Activated T-cell treated with anti-CD3 and anti-CD28 coated beads, Interleukin-2, amount 50 U/mL, for 24 hours (primary cell): ENCODE data around the gene SMG7.
A peak's percentile ranks its signal among the peaks of the same experiment; 100 is the strongest.

Experiments used
- DNase-seq: peaks from one replicate; pipeline ENCODE4 v3.0.0-alpha.2; 2020
- H3K27ac Mint-ChIP-seq: 2 replicates; pipeline ENCODE4 v1.8.0; 2020; ENCODE audit warnings: mild to moderate bottlenecking, mixed read lengths
- H3K27me3 Mint-ChIP-seq: 2 replicates; pipeline ENCODE4 v1.8.0; 2020; ENCODE audit warnings: mixed read lengths
- H3K36me3 Mint-ChIP-seq: 2 replicates; pipeline ENCODE4 v1.8.0; 2020; ENCODE audit warnings: low read depth, mixed read lengths
- H3K4me1 Mint-ChIP-seq: 2 replicates; pipeline ENCODE4 v1.8.0; 2020; ENCODE audit warnings: low read depth, mixed read lengths
- H3K4me3 Mint-ChIP-seq: 2 replicates; pipeline ENCODE4 v1.8.0; 2020; ENCODE audit warnings: mild to moderate bottlenecking, moderate library complexity, mixed read lengths
- H3K9me3 Mint-ChIP-seq: 2 replicates; pipeline ENCODE4 v1.8.0; 2020; ENCODE audit warnings: mixed read lengths

Gene SMG7

DNA sequence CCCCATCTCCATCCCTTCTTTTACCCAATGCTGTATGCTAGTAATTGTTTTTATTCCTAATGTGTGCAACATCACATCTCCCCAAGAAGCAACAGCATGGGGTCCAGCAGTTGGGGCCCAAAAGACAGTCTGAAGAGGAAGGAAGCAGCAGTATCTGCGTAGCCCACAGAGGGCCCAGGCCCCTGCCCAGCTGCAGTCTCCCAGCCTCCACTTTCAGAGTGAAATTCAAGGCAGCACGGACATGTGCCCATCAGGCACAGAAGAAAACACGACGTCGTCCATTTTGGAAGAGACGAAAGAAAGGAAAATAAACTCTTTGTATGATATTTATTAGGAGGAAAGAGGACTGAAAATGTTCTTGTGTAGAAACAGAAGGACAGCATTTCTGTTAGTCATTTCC lies 80.6 kb downstream of the SMG7 start:
- H3K36me3 Mint-ChIP-seq: peaks cover 92% of the 10 kb centered on the region
- no peaks in the 10 kb centered on the region for H3K27me3 Mint-ChIP-seq
- no peak for DNase-seq
- peaks cover 2% of the 10 kb centered on the region for H3K4me1 Mint-ChIP-seq
- H3K4me3 Mint-ChIP-seq: no peak overlapping the region
- peak overlapping the region; percentile 83 for H3K27ac Mint-ChIP-seq
- H3K9me3 Mint-ChIP-seq: no peaks in the 10 kb centered on the region

DNA sequence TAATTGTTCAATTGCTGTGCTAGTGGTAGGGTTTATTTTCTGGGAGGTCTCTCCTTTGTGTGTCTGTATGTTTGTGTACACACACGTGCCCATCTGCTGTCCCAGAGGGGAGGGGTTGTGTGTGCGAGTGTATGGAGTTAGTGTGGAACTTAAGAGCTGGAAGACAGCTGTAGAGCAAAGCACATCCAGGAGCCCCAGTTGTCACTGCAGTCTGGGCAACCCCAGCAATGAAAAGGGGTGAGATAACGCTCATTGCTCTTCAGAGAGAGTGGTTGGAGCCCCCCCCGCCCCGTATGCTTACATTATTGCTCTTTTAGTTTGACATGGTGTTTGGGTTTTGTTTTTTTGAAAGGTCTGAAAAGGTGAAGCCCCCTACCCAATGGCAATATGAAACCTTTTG lies 81.0 kb downstream of the SMG7 start:
- Mint-ChIP-seq H3K27ac (peak overlapping the region; percentile 83), H3K27me3 (no peaks in the 10 kb centered on the region), H3K9me3 (no peaks in the 10 kb centered on the region), H3K4me1 (peaks cover 2% of the 10 kb centered on the region), H3K4me3 (no peak overlapping the region), H3K36me3 (peaks cover 91% of the 10 kb centered on the region)
- no peak for DNase-seq

GRCh38 chr1:183553764-183554163 lies 81.5 kb downstream of the SMG7 start:
- H3K4me1 Mint-ChIP-seq: peaks cover 2% of the 10 kb centered on the region
- DNase-seq: no peak
- H3K9me3 Mint-ChIP-seq: no peaks in the 10 kb centered on the region
- no peaks in the 10 kb centered on the region for H3K27me3 Mint-ChIP-seq
- peak overlapping the region; percentile 2 for H3K27ac Mint-ChIP-seq
- H3K4me3 Mint-ChIP-seq: no peak overlapping the region
- H3K36me3 Mint-ChIP-seq: peaks cover 87% of the 10 kb centered on the region

DNA sequence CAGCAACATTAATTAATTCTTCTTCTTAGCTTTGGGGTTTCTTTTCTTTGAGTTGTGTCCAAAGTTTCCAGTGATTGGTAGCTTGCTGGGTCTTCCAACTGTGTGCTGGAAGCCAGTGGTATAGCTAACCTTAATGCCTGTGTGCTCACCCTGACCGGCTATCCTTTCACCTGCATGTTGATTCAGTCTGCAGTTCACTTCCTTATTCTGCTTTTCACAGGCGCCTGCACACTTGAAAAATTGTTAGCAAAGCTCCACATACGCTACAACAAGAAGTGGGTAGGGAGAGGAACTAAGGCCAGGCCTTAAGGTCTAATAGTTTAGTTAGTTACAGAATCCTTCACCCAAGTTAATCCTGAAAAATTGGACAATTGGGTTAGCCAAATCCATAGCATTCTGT lies 82.3 kb downstream of the SMG7 start:
- no peak for DNase-seq
- Mint-ChIP-seq H3K4me3 (no peak overlapping the region), H3K9me3 (no peaks in the 10 kb centered on the region), H3K4me1 (peaks cover 2% of the 10 kb centered on the region), H3K27ac (no peak overlapping the region), H3K27me3 (no peaks in the 10 kb centered on the region), H3K36me3 (peaks cover 83% of the 10 kb centered on the region)

DNA sequence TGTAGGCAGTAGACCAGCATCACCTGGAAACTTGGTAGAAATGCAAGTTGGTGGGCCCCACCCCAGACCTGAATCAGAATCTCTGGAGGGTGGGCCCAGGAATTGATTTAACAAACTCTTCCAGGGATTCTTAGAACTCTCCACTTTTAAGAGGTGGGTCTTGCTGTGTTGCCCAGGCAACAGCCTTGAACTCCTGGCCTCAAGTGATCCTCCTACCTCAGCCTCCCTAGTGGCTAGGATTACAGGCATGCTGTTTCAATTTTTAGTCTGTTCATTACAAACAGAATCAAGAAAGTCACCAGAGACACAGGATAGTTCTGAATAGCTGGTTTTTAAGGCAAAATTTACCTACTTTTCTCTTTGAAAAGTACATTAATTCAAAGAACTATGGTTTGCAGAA lies 86.8 kb downstream of the SMG7 start:
- Mint-ChIP-seq H3K36me3 (peaks cover 52% of the 10 kb centered on the region), H3K27ac (no peak overlapping the region), H3K4me3 (no peak overlapping the region), H3K4me1 (no peaks in the 10 kb centered on the region), H3K27me3 (no peaks in the 10 kb centered on the region), H3K9me3 (no peaks in the 10 kb centered on the region)
- DNase-seq: no peak

GRCh38 chr1:183562701-183563100 lies 90.4 kb downstream of the SMG7 start:
- H3K27ac Mint-ChIP-seq: no peak overlapping the region
- DNase-seq: no peak
- H3K36me3 Mint-ChIP-seq: peaks cover 20% of the 10 kb centered on the region
- peaks cover under 1% of the 10 kb centered on the region for H3K27me3 Mint-ChIP-seq
- no peak overlapping the region for H3K4me3 Mint-ChIP-seq
- peaks cover 8% of the 10 kb centered on the region for H3K4me1 Mint-ChIP-seq
- H3K9me3 Mint-ChIP-seq: no peaks in the 10 kb centered on the region

DNA sequence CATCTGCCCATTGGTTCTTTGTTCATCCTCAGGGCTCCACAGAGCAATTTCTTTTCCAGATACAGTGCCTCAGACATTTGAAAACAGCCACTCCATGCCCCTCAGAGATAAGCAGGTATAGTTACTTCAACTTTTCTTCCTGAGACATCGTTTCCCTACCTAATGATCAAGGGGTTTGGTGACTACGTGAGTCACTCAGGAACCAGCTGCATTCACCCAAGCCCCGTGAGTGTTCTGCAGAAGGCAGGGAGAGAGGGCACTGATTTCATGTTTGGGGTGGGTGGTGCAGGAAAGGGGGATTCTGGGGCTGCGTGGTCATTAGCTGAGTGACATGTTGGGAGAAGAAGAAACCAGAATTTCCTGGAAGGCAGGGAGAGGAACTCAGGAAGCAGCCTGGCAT lies 93.0 kb downstream of the SMG7 start:
- Mint-ChIP-seq H3K4me3 (no peak overlapping the region), H3K9me3 (no peaks in the 10 kb centered on the region), H3K4me1 (peaks cover 25% of the 10 kb centered on the region), H3K36me3 (peaks cover 13% of the 10 kb centered on the region), H3K27ac (no peak overlapping the region), H3K27me3 (peaks cover 2% of the 10 kb centered on the region)
- DNase-seq: no peak

DNA sequence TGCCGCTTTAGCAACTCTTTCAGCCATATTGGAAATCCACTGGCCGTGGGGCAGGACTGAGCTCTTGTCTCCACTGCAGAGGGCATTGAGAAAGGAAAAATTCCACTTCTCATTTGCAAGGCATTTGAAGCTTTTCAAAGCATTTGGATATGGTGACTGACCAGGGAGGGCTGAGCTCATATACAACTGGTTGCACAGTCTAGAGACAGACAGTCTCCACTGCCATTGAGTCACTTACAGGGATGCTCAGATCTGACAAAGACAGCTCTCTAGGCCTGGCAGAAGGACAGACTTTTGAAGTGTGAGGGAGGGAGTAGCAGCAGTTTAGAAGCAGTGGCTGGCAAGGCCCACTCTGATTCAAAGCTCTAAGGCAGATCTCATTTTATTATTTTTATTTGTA lies 93.7 kb downstream of the SMG7 start:
- H3K36me3 Mint-ChIP-seq: peaks cover 6% of the 10 kb centered on the region
- no peak overlapping the region for H3K27ac Mint-ChIP-seq
- H3K27me3 Mint-ChIP-seq: peaks cover 2% of the 10 kb centered on the region
- H3K4me1 Mint-ChIP-seq: peaks cover 25% of the 10 kb centered on the region
- DNase-seq: no peak
- no peak overlapping the region for H3K4me3 Mint-ChIP-seq
- no peaks in the 10 kb centered on the region for H3K9me3 Mint-ChIP-seq

GRCh38 chr1:183567584-183567983 lies 95.3 kb downstream of the SMG7 start:
- Mint-ChIP-seq H3K4me3 (no peak overlapping the region), H3K36me3 (peaks cover 3% of the 10 kb centered on the region), H3K4me1 (peaks cover 25% of the 10 kb centered on the region), H3K27me3 (peaks cover 4% of the 10 kb centered on the region), H3K9me3 (no peaks in the 10 kb centered on the region), H3K27ac (peak overlapping the region; percentile 52)
- DNase-seq: no peak

DNA sequence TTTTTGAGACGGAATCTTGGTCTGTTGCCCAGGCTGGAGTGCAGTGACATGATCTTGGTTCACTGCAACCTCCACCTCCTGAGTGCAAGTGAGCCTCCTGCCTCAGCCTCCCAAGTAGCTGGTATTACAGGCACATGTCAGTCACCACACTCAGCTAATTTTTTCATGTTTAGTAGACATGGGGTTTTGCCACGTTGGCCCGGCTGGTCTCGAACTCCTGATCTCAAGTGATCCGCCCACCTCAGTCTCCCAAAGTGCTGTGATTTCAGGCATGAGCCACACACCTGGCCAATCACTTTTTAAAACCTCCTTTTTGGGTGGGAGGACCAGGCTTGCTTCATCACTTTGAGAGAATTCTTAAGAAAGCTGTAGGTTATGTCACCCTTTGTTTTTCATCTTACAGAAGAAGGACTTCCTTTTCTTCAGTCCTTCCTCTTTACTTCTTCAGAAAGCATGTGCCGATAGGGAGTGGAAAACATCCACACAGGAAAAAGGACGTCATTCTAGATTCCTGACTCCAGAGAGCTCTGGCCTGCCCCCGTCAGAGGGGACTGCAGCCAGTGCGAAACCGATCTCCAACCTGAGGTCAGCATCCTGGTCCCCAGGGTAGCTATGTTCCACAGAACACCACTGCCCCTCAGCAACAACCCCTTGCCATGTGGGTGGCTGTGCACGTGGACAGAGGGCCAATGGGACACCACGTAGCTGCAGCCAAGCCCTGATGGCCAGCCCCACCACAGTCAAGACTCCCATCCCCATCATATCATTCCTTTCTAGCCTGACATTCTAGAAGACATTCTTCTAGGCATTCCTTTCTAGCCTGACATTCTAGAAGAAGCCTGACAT lies 96.1 kb downstream of the SMG7 start:
- no peak for DNase-seq
- Mint-ChIP-seq H3K27ac (peak overlapping the region; percentile 68), H3K4me1 (peaks cover 25% of the 10 kb centered on the region), H3K9me3 (no peaks in the 10 kb centered on the region), H3K36me3 (no peaks in the 10 kb centered on the region), H3K4me3 (no peak overlapping the region), H3K27me3 (peaks cover 4% of the 10 kb centered on the region)

DNA sequence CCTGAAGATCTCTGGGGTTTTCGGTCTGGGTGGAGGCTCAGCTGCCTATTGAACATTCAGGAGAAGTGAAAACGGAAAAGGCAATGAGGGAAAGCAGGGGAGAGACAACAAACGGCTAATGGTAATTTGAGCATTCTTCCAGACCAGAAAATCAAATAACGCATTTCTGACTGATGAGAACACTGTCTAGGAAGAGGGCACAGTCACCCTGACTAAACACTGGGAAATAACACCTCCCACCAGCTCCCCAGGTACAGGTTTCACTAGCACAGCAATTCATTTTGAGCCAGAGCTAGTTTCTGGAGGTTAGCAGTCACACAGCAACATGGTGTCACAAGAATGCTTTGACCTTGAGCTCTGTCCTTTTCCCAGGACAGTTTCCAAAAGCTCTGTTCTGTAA lies 96.8 kb downstream of the SMG7 start:
- H3K36me3 Mint-ChIP-seq: no peaks in the 10 kb centered on the region
- no peak overlapping the region for H3K4me3 Mint-ChIP-seq
- peak overlapping the region; percentile 68 for H3K27ac Mint-ChIP-seq
- H3K9me3 Mint-ChIP-seq: no peaks in the 10 kb centered on the region
- DNase-seq: no peak
- peaks cover 4% of the 10 kb centered on the region for H3K27me3 Mint-ChIP-seq
- H3K4me1 Mint-ChIP-seq: peaks cover 25% of the 10 kb centered on the region

- Mint-ChIP-seq H3K9me3 (no peaks in the 10 kb centered on the region), H3K27me3 (peaks cover 4% of the 10 kb centered on the region), H3K36me3 (no peaks in the 10 kb centered on the region), H3K4me3 (no peak overlapping the region), H3K27ac (no peak overlapping the region), H3K4me1 (peaks cover 25% of the 10 kb centered on the region)
- DNase-seq: no peak
These were observed 97.5 kb downstream of the SMG7 start for GRCh38 chr1:183569801-183570200.

GRCh38 chr1:183570451-183570850 lies 98.2 kb downstream of the SMG7 start:
- DNase-seq: no peak
- H3K4me3 Mint-ChIP-seq: no peak overlapping the region
- H3K27me3 Mint-ChIP-seq: peaks cover 4% of the 10 kb centered on the region
- peaks cover 25% of the 10 kb centered on the region for H3K4me1 Mint-ChIP-seq
- no peak overlapping the region for H3K27ac Mint-ChIP-seq
- no peaks in the 10 kb centered on the region for H3K36me3 Mint-ChIP-seq
- no peaks in the 10 kb centered on the region for H3K9me3 Mint-ChIP-seq

- Mint-ChIP-seq H3K36me3 (no peaks in the 10 kb centered on the region), H3K27me3 (peaks cover 4% of the 10 kb centered on the region), H3K4me1 (peaks cover 25% of the 10 kb centered on the region), H3K4me3 (no peak overlapping the region), H3K27ac (no peak overlapping the region), H3K9me3 (no peaks in the 10 kb centered on the region)
- no peak for DNase-seq
These were observed 99.5 kb downstream of the SMG7 start for GRCh38 chr1:183571678-183572268.

DNA sequence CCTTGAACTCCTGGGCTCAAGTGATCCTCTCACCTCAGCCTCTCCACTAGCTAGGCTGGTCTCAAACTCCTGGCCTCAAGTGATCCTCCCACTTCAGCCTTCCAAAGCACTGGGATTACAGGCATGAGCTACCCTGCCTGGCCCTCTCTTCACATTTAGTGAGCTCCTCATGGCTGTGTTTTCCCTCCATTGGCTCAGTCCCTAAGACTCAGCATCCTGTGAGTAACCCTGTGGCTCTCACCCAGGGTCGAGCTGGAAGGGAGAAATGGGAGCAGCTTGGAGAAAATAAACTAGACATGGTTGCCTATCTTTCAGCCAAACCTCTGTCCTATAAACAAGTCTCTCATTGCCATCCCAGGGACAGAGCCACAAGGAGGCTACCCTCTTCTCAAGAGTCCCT lies 100.4 kb downstream of the SMG7 start:
- H3K4me1 Mint-ChIP-seq: peaks cover 17% of the 10 kb centered on the region
- no peak overlapping the region for H3K4me3 Mint-ChIP-seq
- no peaks in the 10 kb centered on the region for H3K36me3 Mint-ChIP-seq
- no peak overlapping the region for H3K27ac Mint-ChIP-seq
- H3K27me3 Mint-ChIP-seq: peaks cover 3% of the 10 kb centered on the region
- H3K9me3 Mint-ChIP-seq: no peaks in the 10 kb centered on the region
- no peak for DNase-seq
